ENCODE results near the gene ADCK1.
"Not testable (repeated sequence)": the region's sequence is repeated elsewhere in the genome, so short reads cannot be mapped to it uniquely, and the experiment has no call there.

ADCK1 gene

GRCh38 chr14:77903937-77904617 is 104.2 kb downstream of the ADCK1 start:
- DNase-seq = peak; percentile 66

GRCh38 chr14:77906446-77906845 is 106.5 kb downstream of the ADCK1 start:
- no peak for DNase-seq

GRCh38 chr14:77908847-77909246 is 108.9 kb downstream of the ADCK1 start:
- DNase-seq = no peak

- no peak for DNase-seq
Measured at GRCh38 chr14:77909911-77910310, 110.0 kb downstream of the ADCK1 start.

GRCh38 chr14:77910506-77910905 is 110.6 kb downstream of the ADCK1 start:
- no peak for DNase-seq

GRCh38 chr14:77911356-77911755 is 111.4 kb downstream of the ADCK1 start:
- DNase-seq = no peak

GRCh38 chr14:77912754-77913556 is 113.0 kb downstream of the ADCK1 start:
- DNase-seq = no peak

- no peak for DNase-seq
Measured at GRCh38 chr14:77914073-77914721, 114.3 kb downstream of the ADCK1 start.

GRCh38 chr14:77915390-77915789 is 115.5 kb downstream of the ADCK1 start:
- DNase-seq = not testable (repeated sequence)

GRCh38 chr14:77917491-77918201 is 117.7 kb downstream of the ADCK1 start:
- DNase-seq = no peak

- DNase-seq = no peak
Measured at GRCh38 chr14:77918448-77918847, 118.5 kb downstream of the ADCK1 start.

- DNase-seq = no peak
Measured at GRCh38 chr14:77920312-77920711, 120.4 kb downstream of the ADCK1 start.

GRCh38 chr14:77921818-77922217 is 121.9 kb downstream of the ADCK1 start:
- no peak for DNase-seq

GRCh38 chr14:77923131-77923936 is 123.4 kb downstream of the ADCK1 start:
- DNase-seq = no peak

GRCh38 chr14:77924141-77924948 is 124.4 kb downstream of the ADCK1 start:
- no peak for DNase-seq

- DNase-seq = no peak
Measured at GRCh38 chr14:77926942-77927341, 127.0 kb downstream of the ADCK1 start.

GRCh38 chr14:77931441-77931840 is 131.5 kb downstream of the ADCK1 start:
- no peak for DNase-seq

- DNase-seq = no peak
Measured at GRCh38 chr14:77936138-77936639, 136.3 kb downstream of the ADCK1 start.

GRCh38 chr14:77947372-77947771 is 147.5 kb downstream of the ADCK1 start:
- no peak for DNase-seq

GRCh38 chr14:77950371-77951063 is 150.6 kb downstream of the ADCK1 start:
- no peak for DNase-seq
